HG03342 (cell line): ENCODE results near the gene NXT1.
A peak's percentile ranks its signal among the peaks of the same experiment; 100 is the strongest.
"Not testable (repeated sequence)": the region's sequence is repeated elsewhere in the genome, so short reads cannot be mapped to it uniquely, and the experiment has no call there.

ENCODE experiments used
- ATAC-seq: cut with Tn5 transposase; IDR thresholded peaks from one replicate; pipeline ENCODE4 v1.9.1; 2021; ENCODE audit warnings: mild to moderate bottlenecking, moderate library complexity; ENCODE audit not compliant: unreplicated experiment

NXT1 gene

DNA sequence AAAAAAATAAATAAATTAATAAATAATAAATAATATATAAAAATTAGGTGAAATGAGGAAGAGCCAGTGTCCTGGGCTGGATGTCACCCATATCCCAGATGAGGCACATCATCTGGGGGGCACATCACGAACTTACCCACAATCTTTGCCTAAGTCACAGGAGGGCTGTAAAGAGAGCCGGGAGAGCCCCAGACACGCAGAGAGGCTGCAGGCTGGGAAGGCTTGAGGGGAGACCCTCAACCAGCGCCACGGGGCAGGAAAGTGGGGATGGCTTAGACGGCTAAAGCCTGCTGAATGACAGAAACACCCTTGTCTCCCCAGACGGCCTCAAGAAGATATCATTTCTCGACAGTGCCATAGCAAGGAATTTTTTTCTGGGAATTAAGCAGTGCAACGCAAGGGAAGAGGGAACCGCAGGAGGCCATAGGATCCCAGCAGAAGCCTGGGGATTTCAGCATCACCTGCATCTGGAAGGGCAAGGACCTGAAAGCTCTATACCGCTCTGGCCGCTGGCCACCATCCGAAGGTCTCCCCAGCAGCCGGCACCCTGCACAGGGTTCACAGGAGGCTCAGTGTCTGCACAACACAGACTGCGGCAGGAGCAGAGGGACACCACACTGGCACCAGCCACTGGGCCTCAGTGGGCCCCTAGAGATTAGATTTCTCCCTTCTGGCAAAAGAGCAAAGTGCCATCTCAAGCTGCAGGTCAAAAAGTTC is 22.8 kb upstream of the NXT1 start:
- no peak for ATAC-seq

DNA sequence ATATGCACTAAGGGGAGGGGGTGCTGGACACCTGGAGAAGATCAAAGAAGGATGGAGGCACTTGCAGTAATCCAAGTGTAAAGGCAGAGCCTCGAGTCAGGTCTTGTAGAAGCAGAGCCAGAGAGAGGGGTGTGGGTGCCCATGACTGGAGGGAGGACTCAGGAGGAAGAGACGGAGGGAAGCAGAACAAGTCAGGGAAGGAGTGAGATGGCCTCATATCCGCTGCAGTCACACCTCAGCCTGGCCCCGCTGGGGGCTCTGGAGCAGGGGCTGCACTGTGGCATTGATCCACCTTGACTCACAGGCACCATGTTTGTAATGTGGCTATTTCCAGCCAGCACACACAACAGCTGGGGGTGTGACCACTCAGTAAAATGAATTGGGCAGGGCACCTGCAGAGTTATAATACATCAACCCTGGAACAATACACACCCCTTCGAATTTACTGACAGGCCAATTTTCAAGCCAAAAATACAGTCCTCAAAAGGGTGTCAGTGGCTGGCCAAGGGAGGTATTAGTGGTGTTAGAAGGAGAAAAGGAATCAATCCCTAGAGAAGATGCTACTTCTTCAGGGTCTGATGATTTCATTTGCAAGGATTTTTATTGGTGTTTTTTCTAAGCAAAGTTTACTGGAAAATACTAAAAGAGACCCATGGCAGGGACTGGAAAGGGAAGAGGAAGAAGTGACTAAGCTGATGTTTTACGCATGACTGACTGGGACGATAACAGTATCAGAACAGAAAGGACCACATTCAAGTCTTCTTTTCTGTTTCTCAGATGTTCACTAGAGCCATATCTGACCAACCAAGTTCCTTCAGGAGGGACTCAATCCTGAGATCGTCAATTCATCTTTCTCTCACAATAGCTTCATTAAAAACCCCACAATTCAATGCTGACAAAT is 18.9 kb upstream of the NXT1 start:
- no peak for ATAC-seq

DNA sequence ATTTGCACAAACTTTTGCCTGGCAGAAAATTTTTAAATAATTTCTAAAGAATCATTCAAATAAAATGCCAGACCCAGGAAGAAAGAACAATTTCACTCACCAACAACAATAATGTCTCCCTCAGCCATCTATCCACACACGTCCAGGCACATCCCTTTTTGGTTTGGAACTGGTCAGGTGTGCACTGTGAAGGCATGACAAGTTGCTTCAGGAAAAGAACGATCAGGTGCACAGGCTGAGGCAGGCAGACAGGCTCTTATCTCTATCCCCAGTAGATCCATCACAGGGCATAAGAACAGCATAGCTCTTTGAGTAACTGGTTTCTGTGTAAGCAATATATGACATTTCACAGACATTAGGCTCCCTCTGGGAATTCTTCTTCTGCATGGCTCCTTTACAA is 18.1 kb upstream of the NXT1 start:
- no peak for ATAC-seq

DNA sequence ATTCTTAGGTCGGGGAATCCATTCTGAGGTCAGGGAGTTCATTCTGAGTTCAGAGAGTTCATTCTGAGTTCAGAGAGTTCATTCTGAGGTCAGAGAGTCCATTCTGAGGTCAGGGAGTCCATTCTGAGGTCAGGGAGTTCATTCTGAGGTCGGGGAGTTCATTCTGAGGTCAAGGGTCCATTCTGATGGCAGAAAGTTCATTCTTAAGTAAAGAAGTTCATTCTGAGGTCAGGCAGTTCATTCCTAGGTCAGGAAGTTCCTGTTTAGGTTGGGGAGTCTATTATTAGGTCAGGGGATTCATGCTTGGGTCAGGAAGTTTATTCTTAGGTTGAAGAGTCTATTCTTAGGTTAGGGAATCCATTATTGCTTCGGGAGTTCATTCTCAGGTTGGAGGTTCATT is 16.5 kb upstream of the NXT1 start:
- no peak for ATAC-seq

DNA sequence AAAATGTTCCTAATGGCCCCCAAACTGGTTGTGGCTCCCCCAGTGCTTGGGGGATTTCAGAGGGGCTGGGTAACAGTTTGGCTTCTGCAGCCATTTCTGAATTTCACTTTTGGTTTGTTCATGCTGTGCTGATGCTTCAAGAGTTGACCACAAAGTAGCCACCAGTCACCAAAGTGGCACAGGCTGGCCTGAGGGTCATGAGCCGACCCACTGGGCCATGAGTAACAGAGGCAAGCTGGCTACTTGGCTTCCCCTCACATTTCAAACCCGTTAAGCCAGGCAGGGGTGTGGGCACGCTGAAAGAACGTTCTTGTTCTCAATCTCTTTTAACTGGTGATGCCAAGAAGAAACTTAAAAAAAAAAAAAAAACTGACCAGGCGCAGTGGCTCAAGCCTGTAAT is 15.1 kb upstream of the NXT1 start:
- no peak for ATAC-seq

DNA sequence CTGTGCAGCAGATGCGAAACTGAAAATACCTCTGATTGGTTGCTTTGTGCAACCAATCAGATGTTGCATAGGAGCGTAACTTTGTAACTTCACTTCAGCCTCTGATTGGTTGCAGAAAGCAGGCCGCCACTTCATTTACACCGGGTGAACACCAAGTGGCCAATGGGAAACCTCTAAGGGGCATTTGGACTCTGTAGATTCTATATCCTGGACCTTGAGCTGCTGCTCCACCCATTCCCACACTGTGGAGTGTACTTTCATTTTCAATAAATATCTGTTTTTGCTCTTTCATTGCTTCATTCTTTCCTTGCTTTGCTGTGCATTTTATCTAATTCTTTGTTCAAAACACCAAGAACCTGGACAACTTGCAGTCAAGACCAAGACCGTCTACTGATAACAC is 14.1 kb upstream of the NXT1 start:
- no peak for ATAC-seq

DNA sequence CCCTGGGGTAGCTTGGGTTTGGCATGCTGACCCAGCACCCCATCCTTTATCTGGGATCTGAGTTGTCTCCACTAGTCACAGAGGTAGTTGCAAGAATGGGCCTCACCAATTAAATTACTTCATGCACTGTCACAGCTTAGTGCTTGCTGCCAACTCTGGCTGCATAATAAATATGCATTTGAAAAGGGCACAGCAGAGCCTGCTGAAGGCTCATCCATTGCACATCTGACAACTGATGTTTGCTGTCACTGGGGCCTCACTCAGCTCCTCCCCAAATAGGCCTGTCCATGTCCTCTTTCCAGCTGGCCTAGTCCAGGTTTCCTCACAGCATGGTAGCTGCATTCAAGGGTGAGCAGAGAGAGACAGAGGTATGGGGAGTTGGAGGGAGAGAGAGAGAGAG is 13.3 kb upstream of the NXT1 start:
- no peak for ATAC-seq

DNA sequence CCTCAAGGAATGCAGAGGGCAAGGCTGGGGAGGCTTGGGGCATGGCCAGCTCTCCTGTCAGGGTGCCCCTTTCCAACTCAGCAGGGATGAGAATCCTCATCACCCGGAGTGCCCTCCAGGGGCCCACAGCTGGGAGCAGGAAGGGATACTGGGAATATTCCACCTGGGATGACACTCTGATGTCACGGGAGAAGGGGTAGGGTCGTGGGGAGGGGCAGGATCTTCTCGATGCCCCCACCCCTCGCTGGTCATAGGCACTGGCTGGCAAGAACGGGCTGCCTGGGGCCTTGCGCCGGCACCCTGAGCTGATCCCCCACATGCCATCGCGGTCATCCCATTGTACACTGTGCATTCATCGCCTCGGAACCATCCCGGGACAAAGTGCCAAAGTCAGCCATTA is 10.6 kb upstream of the NXT1 start:
- no peak for ATAC-seq

DNA sequence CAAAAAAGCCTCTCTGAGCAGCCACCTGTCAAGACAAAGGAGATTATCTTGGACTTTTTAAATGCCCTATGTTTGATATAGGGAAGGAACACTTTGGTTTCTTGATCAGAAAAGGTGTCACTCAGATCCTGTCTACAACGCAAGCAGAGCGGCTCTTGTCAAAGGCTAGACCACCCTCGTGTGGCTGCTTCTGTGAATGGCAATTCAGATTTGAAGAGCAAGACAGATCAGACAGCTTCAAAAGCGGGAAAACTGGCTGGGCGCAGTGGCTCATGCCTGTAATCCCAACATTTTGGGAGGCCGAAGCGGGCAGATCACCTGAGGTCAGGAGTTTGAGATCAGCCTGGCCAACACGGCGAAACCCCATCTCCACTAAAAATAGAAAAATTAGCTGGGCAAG is 10.1 kb upstream of the NXT1 start:
- ATAC-seq: peak; percentile 61

DNA sequence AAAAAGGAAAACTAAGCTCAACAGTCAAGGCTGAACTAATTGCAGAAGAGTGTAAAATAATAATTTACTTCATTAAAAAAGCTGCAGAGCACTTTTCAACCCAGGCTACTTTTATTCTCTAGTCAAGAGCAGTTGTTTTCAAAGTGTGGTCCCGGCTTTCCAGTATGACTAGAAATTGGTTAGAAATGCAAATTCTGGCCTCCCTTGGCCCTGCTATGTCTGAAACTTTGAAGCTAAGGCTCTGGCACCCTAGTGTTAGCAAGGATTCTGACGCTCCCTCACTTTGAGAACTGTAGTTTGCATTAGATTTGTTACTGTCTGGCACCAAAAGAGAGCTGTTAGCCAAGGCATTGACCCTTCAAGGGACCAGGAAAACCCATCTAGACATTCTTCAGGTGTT is 9.5 kb upstream of the NXT1 start:
- no peak for ATAC-seq

DNA sequence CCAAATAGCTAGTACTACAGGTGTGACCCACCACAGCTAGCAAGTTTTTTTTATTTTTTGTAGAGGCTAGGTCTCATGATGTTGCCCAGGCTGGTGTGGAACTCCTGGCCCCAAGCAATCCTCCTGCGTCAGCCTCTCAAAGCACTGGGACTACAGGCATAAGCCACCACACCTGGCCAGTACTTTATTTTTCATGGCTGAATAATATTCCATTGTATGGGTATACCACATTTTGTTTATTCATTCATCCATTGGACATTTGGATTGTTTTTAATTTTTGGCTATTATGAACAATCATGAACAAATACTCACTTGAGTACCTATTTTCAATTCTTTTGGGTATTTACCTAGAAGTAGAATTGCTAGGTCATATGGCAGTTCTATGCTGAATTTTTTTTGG is 7.0 kb upstream of the NXT1 start:
- ATAC-seq: no peak

DNA sequence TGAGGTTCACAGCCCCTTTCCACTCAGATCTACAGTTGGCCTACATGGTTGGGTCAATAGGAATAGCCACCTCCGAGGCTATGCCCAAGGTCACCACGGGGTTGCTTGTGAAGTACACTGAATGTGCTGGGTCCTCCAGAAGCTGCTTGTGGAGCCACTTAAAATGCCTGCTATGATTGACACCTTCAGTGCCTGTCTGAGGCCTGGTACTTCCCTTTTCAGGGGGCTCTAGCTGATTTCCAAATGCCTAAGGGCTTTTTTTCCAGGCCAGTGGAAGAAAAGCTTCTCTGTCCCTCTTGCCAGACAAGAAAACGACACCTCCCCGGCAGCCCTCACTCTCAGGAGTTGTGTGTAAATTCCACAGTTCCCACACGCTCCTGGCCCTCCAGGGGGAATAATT is 6.3 kb upstream of the NXT1 start:
- ATAC-seq: no peak

DNA sequence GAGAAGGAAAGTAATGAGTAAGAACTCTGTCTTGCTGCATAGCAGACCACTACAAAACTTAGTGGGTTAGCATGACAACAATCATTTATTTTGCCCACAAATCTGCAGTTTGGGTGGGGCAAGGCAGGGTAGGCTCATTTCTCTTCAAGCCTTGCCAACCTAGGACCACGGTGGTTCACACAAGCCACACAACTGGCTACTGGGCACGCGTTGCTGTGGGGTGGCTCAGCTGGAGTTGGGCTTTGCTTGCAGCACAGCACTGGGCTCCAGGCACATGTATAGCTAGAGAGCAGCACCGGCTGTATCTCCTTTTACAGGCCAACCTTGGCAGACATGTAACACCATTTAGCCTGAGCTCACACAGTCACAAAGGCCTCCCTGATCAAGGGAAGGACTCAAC is 4.6 kb upstream of the NXT1 start:
- ATAC-seq: no peak

DNA sequence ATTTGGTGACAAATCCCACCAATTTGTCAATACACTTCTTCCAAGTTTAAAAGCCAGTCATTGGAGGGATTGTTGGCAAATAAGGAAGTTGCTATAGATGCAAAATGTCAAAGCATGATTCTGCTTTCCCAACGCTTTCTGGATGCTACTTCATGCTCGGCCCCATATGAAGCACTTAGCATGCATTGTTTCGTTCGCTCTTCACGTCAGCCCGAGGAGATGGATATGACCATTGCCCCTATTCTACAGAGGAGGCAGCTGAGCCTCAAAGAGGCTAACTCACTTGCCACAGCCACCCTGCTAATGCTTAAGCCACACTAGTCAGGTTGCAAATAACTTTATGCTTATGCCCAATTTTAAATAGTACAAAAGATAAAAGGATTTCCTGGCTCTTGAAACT is 2.8 kb upstream of the NXT1 start:
- no peak for ATAC-seq

DNA sequence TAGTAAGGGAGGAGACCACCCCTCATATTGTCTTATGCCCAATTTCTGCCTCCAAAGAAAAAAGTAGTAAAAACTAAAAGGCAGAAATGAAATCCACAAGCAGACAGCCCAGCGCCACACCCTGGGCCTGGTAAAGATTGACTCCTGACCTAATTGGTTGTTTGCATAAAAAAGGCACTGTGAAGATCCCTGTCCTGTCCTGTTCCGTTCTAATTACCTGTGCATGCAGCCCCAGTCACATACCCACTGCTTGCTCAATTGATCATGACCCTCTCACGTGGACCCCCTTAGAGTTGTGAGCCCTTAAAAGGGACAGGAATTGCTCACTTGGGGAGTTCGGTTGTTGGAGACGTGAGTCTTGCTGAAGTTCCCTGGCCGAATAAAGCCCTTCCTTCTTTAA is 2.1 kb upstream of the NXT1 start:
- ATAC-seq: not testable (repeated sequence)

DNA sequence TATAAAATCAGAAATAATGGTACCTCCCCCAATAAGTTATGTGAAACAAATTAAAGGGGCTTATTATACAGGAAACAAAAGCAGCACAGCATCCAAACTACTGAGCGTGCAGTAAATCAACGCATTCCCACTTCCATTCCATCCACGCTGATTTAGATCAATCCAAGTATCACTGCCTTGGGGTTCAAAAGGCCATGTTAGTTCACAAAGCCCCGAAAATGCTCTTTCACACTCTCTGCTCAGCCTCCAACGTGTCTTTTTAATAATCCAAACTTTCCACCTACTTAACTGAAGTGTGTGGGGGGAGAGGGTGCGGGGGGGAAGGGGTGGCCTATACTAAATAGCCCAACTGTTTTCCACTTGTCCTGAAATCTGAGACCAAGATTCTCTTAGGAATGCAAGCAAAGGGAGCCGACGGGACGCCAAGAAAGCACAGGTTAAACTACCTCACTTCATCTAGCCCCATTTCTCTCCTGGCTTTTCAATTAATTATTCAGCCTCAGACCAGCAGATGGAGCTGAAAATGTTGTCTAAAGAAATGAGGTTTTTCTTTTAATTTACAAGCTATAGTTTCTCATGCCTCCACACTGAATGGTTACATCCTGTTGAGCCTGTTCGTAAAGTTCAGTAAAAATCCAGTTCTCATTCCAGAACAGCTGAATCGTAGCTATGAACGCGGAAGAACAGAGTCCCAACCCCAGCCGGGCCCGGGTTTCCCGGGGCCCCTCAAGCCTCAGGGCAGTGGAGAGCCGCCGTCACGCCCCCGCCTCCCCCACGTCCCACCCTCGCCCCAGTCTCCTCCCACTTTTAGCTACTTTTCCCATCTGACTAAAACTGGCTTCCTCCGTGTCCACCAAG is 1.0 kb upstream of the NXT1 start:
- ATAC-seq: peak; percentile 45

DNA sequence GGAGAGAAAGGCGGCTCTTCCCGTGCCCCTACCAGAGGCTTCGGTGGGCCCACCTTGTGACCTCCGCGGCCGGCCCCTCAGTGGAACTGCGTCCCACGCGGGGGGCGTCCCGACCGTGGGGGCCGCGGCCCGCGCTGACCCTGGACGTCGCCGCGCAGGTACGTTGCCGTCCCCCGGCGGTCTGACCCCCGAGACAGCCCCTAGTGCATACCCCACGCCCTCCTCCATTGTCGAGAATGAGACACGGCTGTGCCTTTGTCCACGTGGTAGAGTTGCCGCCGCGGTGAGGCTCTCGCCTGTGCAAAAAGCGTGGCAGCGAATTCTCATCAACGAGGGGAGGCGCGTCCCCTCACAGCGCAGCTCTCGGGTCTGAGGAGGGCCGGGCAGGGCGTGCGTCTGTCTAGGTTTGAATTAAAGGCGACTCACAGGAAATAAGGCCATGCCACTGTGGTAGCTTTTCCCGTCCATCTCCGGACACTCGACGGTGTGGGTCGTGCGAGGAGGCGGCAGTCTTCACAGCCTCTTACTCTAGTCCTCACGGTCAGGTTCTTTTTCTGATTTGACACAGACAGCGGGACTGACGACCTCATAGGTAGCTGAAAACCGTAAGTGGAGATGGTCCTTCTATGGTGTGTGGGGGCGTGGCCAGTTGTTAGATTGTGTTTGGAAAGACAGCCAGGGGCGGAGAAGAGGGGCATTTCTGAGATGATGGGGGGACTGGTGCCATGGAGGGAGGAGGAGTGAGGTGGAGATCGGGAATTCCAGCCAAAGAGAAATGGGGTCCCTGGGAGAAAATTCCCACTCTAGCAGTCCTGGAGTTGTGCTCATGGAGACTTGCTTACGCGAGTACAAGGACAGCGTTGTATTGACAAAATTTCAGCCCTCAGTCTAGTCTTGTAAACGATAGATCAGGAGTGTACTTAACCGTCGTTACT is 580 bp downstream of the NXT1 start:
- ATAC-seq: peak; percentile 26

DNA sequence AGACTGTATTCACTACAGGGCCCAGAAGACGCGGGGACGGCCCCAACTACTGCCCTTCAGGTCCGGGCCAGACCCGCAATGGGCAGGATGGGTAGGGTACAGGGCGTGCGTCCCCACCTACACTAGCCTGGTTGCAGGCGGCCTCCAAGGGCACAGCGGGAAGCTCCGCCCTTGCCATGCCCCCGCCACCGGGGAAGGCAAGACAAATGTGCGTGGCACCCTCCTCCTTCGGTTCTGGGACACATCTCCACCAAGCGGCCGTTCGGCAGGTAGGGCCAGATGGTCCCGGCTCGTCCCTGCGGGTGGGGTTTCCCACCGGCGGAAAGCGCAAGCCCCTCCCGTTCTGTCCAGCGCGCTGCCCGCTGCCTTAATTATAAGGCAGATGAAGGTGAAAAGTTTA is 5.6 kb downstream of the NXT1 start:
- no peak for ATAC-seq

DNA sequence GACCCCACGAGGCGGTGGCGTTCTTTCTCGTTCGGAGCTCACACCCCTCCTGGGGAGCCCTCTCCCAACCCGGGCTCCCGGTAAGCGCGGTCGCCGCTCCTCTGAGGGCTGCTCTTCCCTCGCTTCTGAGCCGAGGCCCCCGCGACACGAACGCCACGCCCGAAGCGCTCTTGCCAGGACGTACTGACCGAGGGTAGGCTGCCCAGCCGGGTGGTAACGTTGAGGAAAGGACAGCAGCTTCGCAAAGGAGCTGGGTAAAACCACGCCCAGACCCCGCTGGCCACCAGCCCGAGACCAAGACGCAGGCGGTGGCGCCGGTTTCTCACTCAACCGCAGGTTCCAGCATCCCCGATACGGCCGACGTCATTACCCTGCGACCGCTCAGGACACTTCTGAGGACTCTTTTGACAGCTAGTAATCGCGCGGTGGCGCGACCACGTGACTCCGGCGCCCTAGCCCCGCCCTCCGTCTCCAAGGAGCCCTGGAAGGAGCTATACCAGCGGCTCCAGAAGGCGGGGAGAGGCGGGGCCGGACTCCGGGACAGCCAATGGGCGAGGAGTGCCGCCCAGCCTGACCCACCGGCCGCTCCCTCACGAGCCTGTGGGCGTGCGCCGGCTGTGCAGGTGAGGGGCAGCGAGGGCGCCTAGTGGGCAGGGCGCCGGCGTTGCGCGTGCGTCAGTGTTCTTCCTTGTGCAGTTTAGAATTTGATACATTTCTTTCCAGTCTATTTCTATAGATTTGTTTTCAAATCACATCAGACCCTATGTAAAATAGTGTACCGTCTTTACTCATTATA is 7.4 kb downstream of the NXT1 start:
- ATAC-seq: peak; percentile 74

DNA sequence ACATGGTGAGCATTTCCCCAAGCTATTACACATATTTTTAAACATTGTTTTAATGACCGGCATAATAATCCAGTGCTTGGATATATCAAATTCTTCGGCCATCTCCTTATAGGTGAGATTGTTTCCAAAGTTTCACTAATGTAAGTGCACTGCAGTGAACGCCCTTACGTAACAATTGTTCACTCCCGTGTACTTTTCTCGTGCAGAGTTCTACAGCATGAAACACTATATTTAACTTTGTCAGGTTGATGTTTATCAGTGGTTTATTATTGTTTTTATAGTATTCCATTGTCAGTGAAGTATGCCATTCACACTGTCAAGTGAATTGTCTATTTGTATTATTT is 7.9 kb downstream of the NXT1 start:
- ATAC-seq: no peak
